Measurements from ENCODE around the gene POU3F4.

POU3F4 gene

DNA sequence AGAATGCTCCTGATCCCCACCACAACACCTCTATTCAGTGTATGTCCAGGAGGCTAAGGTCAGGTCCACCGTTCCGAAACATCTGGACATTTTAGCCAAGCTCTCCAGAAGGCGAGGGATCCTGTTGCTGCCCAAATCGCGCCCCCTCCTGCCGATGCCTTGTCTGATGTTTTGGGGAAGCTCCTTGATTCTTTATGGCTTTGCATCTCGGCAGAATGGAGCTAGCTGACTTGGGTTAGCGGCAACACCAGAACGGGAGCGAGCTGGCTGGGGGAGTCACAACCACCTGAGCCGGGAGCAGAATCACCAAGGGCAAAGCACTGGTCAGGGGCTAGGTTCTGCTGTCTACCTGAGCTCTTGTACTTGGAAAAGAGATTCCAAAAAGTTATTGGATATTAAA lies 6.6 kb upstream of the POU3F4 start:
- no peaks in the 10 kb centered on the region for H3K36me3 ChIP-seq (ENCODE audit: insufficient read depth)
- H3K27me3 ChIP-seq (ENCODE audit: insufficient read depth, low read depth), result no peaks in the 10 kb centered on the region
- no peaks in the 10 kb centered on the region for H3K79me2 ChIP-seq (ENCODE audit: insufficient read depth, low read depth)
- no peaks in the 10 kb centered on the region for H4K20me1 ChIP-seq (ENCODE audit: insufficient read depth)
- TF ChIP-seq, protein P1, sequence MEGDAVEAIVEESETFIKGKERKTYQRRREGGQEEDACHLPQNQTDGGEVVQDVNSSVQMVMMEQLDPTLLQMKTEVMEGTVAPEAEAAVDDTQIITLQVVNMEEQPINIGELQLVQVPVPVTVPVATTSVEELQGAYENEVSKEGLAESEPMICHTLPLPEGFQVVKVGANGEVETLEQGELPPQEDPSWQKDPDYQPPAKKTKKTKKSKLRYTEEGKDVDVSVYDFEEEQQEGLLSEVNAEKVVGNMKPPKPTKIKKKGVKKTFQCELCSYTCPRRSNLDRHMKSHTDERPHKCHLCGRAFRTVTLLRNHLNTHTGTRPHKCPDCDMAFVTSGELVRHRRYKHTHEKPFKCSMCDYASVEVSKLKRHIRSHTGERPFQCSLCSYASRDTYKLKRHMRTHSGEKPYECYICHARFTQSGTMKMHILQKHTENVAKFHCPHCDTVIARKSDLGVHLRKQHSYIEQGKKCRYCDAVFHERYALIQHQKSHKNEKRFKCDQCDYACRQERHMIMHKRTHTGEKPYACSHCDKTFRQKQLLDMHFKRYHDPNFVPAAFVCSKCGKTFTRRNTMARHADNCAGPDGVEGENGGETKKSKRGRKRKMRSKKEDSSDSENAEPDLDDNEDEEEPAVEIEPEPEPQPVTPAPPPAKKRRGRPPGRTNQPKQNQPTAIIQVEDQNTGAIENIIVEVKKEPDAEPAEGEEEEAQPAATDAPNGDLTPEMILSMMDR (conservative IDR thresholded peaks at IDR 0.05; ENCODE audit: low read depth, low read length), result no peak
- no peaks in the 10 kb centered on the region for H3K4me1 ChIP-seq (ENCODE audit: low read depth, poor library complexity, severe bottlenecking)
- H3K4me2 ChIP-seq, result no peak overlapping the region
- no peak overlapping the region for H3K9ac ChIP-seq
- no peak overlapping the region for H3K4me3 ChIP-seq (IDR thresholded peaks at IDR 0.05; ENCODE audit: insufficient read depth, low read depth, low read length)
- no peak overlapping the region for H3K27ac ChIP-seq
- no peak overlapping the region for H2AFZ ChIP-seq (ENCODE audit: low read depth)

DNA sequence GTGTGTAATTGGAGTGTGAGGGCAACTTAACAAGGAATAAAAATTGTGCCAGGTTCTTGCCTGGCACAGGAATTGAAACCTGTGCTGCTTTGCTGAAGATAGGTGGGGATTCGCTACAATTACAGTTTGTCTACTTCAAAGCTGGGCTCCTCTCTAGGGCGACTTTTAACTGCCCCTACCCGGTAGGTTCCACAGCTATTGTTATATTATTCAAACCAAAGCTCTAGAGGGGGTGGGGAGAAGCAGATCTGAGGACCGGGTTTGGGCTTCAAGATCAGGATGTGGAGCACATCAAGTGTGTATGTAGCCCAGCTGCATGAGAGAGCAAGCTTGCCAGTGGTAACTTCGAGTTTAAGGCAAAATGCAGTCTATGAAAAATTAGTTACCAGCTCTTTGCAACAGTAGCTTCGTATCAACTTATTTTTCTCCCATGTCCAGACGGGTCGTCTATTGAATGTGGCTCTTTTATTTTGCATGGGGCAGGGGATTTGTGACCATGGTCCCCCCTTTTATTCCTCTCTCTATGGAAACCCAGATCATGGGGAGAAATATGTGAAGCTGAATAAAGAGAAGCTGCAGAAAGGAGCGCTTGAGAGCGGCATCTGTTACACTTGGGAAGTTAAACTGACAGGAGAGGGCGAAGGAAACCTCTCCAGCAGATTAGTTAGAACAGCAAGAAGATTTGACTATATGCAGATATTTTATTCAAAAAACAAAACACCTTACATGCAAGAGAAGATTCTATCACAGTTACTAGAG lies 3.2 kb upstream of the POU3F4 start:
- no peaks in the 10 kb centered on the region for H3K79me2 ChIP-seq (ENCODE audit: insufficient read depth, low read depth)
- no peak overlapping the region for H3K4me2 ChIP-seq
- no peak overlapping the region for H3K9ac ChIP-seq
- no peaks in the 10 kb centered on the region for H3K36me3 ChIP-seq (ENCODE audit: insufficient read depth)
- no peaks in the 10 kb centered on the region for H3K4me1 ChIP-seq (ENCODE audit: low read depth, poor library complexity, severe bottlenecking)
- TF ChIP-seq, protein P1 (conservative IDR thresholded peaks at IDR 0.05; ENCODE audit: low read depth, low read length), result no peak
- no peaks in the 10 kb centered on the region for H3K27me3 ChIP-seq (ENCODE audit: insufficient read depth, low read depth)
- H3K4me3 ChIP-seq (IDR thresholded peaks at IDR 0.05; ENCODE audit: insufficient read depth, low read depth, low read length), result no peak overlapping the region
- no peak overlapping the region for H3K27ac ChIP-seq
- H4K20me1 ChIP-seq (ENCODE audit: insufficient read depth), result no peaks in the 10 kb centered on the region
- no peak overlapping the region for H2AFZ ChIP-seq (ENCODE audit: low read depth)

DNA sequence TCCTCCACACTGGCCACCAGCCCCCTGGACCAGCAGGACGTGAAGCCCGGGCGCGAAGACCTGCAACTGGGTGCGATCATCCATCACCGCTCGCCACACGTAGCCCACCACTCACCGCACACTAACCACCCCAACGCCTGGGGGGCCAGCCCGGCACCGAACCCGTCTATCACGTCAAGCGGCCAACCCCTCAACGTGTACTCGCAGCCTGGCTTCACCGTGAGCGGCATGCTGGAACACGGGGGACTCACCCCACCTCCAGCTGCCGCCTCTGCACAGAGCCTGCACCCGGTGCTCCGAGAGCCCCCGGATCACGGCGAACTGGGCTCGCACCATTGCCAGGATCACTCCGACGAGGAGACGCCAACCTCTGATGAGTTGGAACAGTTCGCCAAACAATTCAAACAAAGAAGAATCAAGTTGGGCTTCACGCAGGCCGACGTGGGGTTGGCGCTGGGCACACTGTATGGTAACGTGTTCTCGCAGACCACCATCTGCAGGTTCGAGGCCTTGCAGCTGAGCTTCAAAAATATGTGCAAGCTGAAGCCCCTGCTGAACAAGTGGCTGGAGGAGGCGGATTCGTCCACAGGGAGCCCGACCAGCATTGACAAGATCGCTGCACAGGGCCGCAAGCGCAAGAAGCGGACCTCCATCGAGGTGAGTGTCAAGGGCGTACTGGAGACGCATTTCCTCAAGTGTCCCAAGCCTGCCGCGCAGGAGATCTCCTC lies 600 bp downstream of the POU3F4 start:
- Histone ChIP-seq H3K4me3 (IDR thresholded peaks at IDR 0.05; ENCODE audit: insufficient read depth, low read depth, low read length) (no peak overlapping the region), H3K4me2 (no peak overlapping the region)
- TF ChIP-seq, protein P1 (conservative IDR thresholded peaks at IDR 0.05; ENCODE audit: low read depth, low read length), result no peak

DNA sequence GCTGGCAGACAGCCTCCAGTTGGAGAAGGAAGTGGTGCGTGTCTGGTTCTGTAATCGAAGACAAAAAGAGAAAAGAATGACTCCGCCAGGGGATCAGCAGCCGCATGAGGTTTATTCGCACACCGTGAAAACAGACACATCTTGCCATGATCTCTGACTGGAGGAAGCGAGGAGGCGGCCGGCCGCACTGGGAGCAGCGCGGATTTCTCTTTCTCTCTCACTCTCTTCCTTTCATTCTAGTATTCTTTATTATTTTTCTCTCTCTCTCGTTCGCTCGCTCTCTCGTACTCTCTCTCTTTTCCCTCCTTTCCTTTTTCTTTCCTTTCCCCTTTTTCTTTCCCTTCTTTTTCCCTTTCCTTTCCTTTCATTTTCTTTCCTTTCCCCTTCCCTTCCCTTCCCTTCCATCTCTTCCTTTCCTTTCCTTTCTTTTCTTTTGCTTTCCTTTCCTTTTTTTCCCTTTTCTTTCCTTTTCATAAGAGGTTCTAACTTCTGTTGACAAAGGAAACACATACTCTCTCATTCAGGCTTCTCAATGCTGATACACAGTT lies 1.2 kb downstream of the POU3F4 start:
- H3K4me2 ChIP-seq, result no peak overlapping the region
- H3K79me2 ChIP-seq (ENCODE audit: insufficient read depth, low read depth), result no peaks in the 10 kb centered on the region
- no peaks in the 10 kb centered on the region for H3K27me3 ChIP-seq (ENCODE audit: insufficient read depth, low read depth)
- TF ChIP-seq, protein P1 (conservative IDR thresholded peaks at IDR 0.05; ENCODE audit: low read depth, low read length), result no peak
- H3K9ac ChIP-seq, result no peak overlapping the region
- no peak overlapping the region for H3K27ac ChIP-seq
- no peak overlapping the region for H3K4me3 ChIP-seq (IDR thresholded peaks at IDR 0.05; ENCODE audit: insufficient read depth, low read depth, low read length)
- no peak overlapping the region for H2AFZ ChIP-seq (ENCODE audit: low read depth)
- H3K4me1 ChIP-seq (ENCODE audit: low read depth, poor library complexity, severe bottlenecking), result no peaks in the 10 kb centered on the region
- no peaks in the 10 kb centered on the region for H4K20me1 ChIP-seq (ENCODE audit: insufficient read depth)
- no peaks in the 10 kb centered on the region for H3K36me3 ChIP-seq (ENCODE audit: insufficient read depth)

More for the DNA sequence above, 600 bp downstream of the POU3F4 start:
- H3K27me3 ChIP-seq (ENCODE audit: insufficient read depth, low read depth), result no peaks in the 10 kb centered on the region
- H3K27ac ChIP-seq, result no peak overlapping the region
- H3K36me3 ChIP-seq (ENCODE audit: insufficient read depth), result no peaks in the 10 kb centered on the region
- no peak overlapping the region for H2AFZ ChIP-seq (ENCODE audit: low read depth)
- no peak overlapping the region for H3K9ac ChIP-seq
- no peaks in the 10 kb centered on the region for H3K79me2 ChIP-seq (ENCODE audit: insufficient read depth, low read depth)
- H3K4me1 ChIP-seq (ENCODE audit: low read depth, poor library complexity, severe bottlenecking), result no peaks in the 10 kb centered on the region
- H4K20me1 ChIP-seq (ENCODE audit: insufficient read depth), result no peaks in the 10 kb centered on the region

Data from KMS-11 (cell line).